ENCODE results near the gene TIFAB.
A peak's percentile ranks its signal among the peaks of the same experiment; 100 is the strongest.

TIFAB gene

DNA sequence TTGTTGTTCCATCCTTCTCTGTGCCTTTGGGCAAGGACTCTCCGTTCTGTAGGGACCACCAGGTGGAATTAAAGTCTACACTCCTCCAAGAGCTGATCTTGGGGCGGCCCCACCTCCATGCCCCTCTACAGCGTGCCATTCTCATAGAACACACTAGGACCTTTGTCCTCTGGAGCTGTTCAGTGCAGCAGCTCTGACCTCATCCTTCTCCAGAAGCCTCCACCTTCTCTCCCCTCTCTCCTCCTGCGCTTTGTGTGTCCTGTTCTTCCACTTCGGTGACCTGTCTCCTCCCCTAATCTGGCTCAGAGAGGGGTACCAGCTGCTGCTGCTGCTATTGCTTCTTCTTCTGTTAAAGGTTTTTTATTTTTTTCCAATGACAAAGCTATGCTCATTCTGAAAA lies 51.3 kb downstream of the TIFAB start:
- Histone ChIP-seq H3K9ac (ENCODE audit: low read depth, low read length) (no peak overlapping the region), H3K79me2 (ENCODE audit: insufficient read depth, low read length) (peaks cover 46% of the 10 kb centered on the region), H3K4me1 (ENCODE audit: insufficient read depth, low read length) (peaks cover 36% of the 10 kb centered on the region), H3K4me3 (ENCODE audit: low read depth in 1 of 2, low read length in 2 of 2) (no peak overlapping the region), H4K20me1 (ENCODE audit: insufficient read depth, low read length) (peaks cover 25% of the 10 kb centered on the region), H2AFZ (ENCODE audit: low read depth, low read length) (no peak overlapping the region), H3K27me3 (ENCODE audit: insufficient read depth, low read length, poor library complexity) (no peaks in the 10 kb centered on the region), H3K27ac (ENCODE audit: low read length) (no peak overlapping the region), H3K4me2 (ENCODE audit: insufficient read depth, low read length) (peak overlapping the region; percentile 72; the same call in 1 of the 2 replicates), H3K36me3 (ENCODE audit: insufficient read depth, low read length) (peaks cover 24% of the 10 kb centered on the region), H3K9me3 (ENCODE audit: insufficient read depth, low read length, severe bottlenecking) (peaks cover 3% of the 10 kb centered on the region)
- DNase-seq (no peak), ATAC-seq (ENCODE audit: insufficient read depth, low read depth) (no peak)
- no peak for TF ChIP-seq EZH2 (IDR thresholded peaks at IDR 0.05; ENCODE audit: borderline replicate concordance, low read depth, low read length, severe bottlenecking)
- TF ChIP-seq, protein P1, sequence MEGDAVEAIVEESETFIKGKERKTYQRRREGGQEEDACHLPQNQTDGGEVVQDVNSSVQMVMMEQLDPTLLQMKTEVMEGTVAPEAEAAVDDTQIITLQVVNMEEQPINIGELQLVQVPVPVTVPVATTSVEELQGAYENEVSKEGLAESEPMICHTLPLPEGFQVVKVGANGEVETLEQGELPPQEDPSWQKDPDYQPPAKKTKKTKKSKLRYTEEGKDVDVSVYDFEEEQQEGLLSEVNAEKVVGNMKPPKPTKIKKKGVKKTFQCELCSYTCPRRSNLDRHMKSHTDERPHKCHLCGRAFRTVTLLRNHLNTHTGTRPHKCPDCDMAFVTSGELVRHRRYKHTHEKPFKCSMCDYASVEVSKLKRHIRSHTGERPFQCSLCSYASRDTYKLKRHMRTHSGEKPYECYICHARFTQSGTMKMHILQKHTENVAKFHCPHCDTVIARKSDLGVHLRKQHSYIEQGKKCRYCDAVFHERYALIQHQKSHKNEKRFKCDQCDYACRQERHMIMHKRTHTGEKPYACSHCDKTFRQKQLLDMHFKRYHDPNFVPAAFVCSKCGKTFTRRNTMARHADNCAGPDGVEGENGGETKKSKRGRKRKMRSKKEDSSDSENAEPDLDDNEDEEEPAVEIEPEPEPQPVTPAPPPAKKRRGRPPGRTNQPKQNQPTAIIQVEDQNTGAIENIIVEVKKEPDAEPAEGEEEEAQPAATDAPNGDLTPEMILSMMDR (IDR thresholded peaks at IDR 0.05; ENCODE audit: borderline replicate concordance, extremely low read depth, low read length, poor library complexity, severe bottlenecking): no peak

DNA sequence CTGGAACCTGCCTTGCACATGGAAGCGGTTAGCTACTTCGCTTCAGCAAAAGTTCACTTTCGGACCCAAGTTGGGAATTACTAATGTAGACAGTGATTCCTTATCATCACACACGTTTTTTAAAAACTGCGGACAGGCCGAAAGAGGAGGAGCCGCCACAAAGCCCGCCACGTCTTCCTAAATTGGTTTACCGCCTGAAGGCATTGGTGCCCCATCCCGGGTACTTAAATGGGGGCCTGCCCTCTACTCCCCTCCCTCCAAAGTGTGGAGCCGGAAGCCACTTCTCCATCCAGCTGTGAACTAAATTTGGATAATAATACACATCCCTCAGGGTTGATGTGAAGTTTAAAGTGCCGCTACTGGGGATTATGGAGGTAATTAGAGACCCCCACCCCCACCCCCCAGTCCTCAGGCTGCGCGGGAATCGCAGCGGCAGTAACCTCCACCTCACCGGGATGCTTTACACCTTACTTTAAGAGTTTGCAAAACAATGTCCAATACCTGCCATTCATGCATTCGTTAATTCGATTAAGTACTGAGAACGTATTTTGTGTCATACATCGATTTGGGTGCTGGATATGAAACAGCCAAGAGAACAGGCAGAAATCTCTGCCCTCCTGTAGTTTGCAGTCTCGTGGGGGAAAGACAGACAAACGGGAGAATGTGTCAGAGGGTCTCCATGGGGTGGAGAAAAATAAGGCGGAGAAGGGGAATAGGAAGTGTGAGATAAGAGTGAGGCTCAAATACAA lies 52.2 kb downstream of the TIFAB start:
- peaks cover 2% of the 10 kb centered on the region for H3K9me3 ChIP-seq (ENCODE audit: insufficient read depth, low read length, severe bottlenecking)
- peaks cover 45% of the 10 kb centered on the region for H3K4me1 ChIP-seq (ENCODE audit: insufficient read depth, low read length)
- H4K20me1 ChIP-seq (ENCODE audit: insufficient read depth, low read length): peaks cover 34% of the 10 kb centered on the region
- peak overlapping the region; percentile 72 for H3K4me2 ChIP-seq (ENCODE audit: insufficient read depth, low read length)
- peak overlapping the region; percentile 72 for H2AFZ ChIP-seq (ENCODE audit: low read depth, low read length)
- H3K27me3 ChIP-seq (ENCODE audit: insufficient read depth, low read length, poor library complexity): no peaks in the 10 kb centered on the region
- H3K79me2 ChIP-seq (ENCODE audit: insufficient read depth, low read length): peaks cover 55% of the 10 kb centered on the region
- ATAC-seq (ENCODE audit: insufficient read depth, low read depth) (no peak), DNase-seq (peak; percentile 37)
- peaks cover 33% of the 10 kb centered on the region for H3K36me3 ChIP-seq (ENCODE audit: insufficient read depth, low read length)
- H3K27ac ChIP-seq (ENCODE audit: low read length): peak overlapping the region; percentile 85
- peak overlapping the region; percentile 79 for H3K9ac ChIP-seq (ENCODE audit: low read depth, low read length)
- TF ChIP-seq EZH2 (IDR thresholded peaks at IDR 0.05; ENCODE audit: borderline replicate concordance, low read depth, low read length, severe bottlenecking): no peak
- TF ChIP-seq, protein P1 (IDR thresholded peaks at IDR 0.05; ENCODE audit: borderline replicate concordance, extremely low read depth, low read length, poor library complexity, severe bottlenecking): no peak
- peak overlapping the region; percentile 68 to 74; a peak in 3 of 4 replicates for H3K4me3 ChIP-seq (ENCODE audit: low read depth in 1 of 2, low read length in 2 of 2)

DNA sequence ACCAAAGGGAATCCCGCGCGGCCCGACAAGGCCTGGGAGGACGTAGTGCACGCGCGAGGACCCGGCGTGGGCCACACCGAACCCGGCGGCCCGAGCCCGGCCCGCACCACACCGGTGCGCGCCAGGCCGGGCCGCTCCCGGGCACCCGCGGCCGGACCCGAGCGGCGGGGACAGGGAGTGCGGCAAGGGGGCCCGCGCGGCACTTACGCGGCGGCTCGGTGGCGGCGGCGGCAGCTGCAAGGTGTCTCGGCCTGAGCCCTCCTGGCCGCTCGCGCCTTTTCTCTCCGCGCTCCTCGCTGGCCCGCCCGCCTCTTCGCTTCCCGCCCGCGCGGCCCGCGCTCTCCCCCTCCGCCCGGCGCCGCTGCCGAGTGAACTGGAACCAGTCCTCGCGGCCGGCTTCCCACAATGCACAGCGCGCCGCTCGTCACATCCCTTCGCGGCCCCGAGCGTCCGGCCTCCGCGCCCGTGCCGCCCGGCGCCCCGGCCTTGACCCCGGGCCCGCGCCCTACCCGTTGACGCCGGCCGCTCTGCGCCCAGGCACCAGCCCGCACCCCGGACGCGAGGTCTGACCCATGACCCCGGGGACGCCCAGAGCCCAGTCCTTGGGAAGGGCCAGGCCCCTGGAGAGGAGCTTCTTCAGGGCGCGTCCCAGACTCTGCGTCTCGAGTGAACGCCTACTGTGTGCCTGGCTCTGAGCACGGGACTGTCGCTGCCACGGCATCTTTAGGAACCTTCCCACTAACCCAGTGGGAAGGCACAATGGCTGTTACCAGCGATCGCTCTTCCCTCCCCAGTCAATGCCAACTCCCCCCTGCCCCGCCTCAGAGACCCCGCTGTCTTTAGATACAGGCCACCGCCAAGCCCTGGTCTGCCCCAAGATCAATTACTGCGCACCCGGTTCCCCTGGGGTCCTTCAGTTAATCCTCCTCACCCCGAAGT lies 53.0 kb downstream of the TIFAB start, which contains the start of gene MACROH2A1:
Gene MACROH2A1 (minus strand): TSS at position 377 of the 939 bp plus-strand sequence. CDS start 10,138 bp downstream, outside the sequence.
- peak within 1 kb of the TSS; percentile 76 for H3K4me2 ChIP-seq (ENCODE audit: insufficient read depth, low read length)

More for the DNA sequence above, 53.0 kb downstream of the TIFAB start, which contains the start of gene MACROH2A1:
- TF ChIP-seq, protein P1 (IDR thresholded peaks at IDR 0.05; ENCODE audit: borderline replicate concordance, extremely low read depth, low read length, poor library complexity, severe bottlenecking): no peak
- TF ChIP-seq EZH2 (IDR thresholded peaks at IDR 0.05; ENCODE audit: borderline replicate concordance, low read depth, low read length, severe bottlenecking): no peak
- Histone ChIP-seq H3K36me3 (ENCODE audit: insufficient read depth, low read length) (peaks cover 40% of the 10 kb centered on the region), H2AFZ (ENCODE audit: low read depth, low read length) (peak within 1 kb of the TSS; percentile 72), H3K9ac (ENCODE audit: low read depth, low read length) (peak within 1 kb of the TSS; percentile 79), H3K27me3 (ENCODE audit: insufficient read depth, low read length, poor library complexity) (no peaks in the 10 kb centered on the region), H4K20me1 (ENCODE audit: insufficient read depth, low read length) (peaks cover 42% of the 10 kb centered on the region), H3K27ac (ENCODE audit: low read length) (peak within 1 kb of the TSS; percentile 85), H3K4me1 (ENCODE audit: insufficient read depth, low read length) (peaks cover 54% of the 10 kb centered on the region), H3K9me3 (ENCODE audit: insufficient read depth, low read length, severe bottlenecking) (no peaks in the 10 kb centered on the region), H3K79me2 (ENCODE audit: insufficient read depth, low read length) (peaks cover 64% of the 10 kb centered on the region), H3K4me3 (ENCODE audit: low read depth in 1 of 2, low read length in 2 of 2) (peak within 1 kb of the TSS; percentile 68 to 74)
- ATAC-seq (ENCODE audit: insufficient read depth, low read depth): peak; percentile 79
- DNase-seq: peak; percentile 84

All from DND-41 (cell line).